Neural progenitor cell (in vitro differentiated cells): ENCODE measurements around the gene MLST8. TPM values are rescaled to one million over a fixed set of nuclear protein-coding genes. Genes with fewer than 3 reads are reported as not detected.
A peak's percentile ranks its signal among the peaks of the same experiment; 100 is the strongest.

Source experiments
- DNase-seq: peaks from one replicate; pipeline ENCODE4 v3.0.0-alpha.2; 2016; ENCODE audit warnings: low spot score
- H2AFZ ChIP-seq: fragments of 200-600 bp; sonication (generic); replicated peaks from 2 replicates; pipeline ENCODE4 v1.6.1; 2016; ENCODE audit warnings: antibody characterized with exemption
- H3F3A ChIP-seq: fragments of 200-600 bp; sonication (generic); 2 replicates; pipeline ENCODE4 v1.6.1; 2016; ENCODE audit warnings: antibody characterized with exemption, low read depth
- H3K27ac ChIP-seq: fragments of 200-600 bp; sonication (generic); 2 replicates; pipeline ENCODE4 v1.5.1; 2016; ENCODE audit warnings: mild to moderate bottlenecking
- H3K27me3 ChIP-seq: fragments of 200-600 bp; sonication (generic); 2 replicates; pipeline ENCODE4 v1.6.1; 2016; ENCODE audit warnings: mild to moderate bottlenecking, moderate library complexity
- H3K36me3 ChIP-seq: fragments of 200-600 bp; sonication (generic); 2 replicates; pipeline ENCODE4 v1.5.1; 2016
- H3K4me1 ChIP-seq: fragments of 200-600 bp; sonication (generic); 2 replicates; pipeline ENCODE4 v1.6.1; 2016; ENCODE audit warnings: mixed run types
- H3K4me2 ChIP-seq: fragments of 200-600 bp; sonication (generic); 2 replicates; pipeline ENCODE4 v1.6.1; 2016
- H3K4me3 ChIP-seq: fragments of 200-600 bp; sonication (generic); 2 replicates; pipeline ENCODE4 v1.5.1; 2016
- H3K79me2 ChIP-seq: fragments of 200-600 bp; sonication (generic); 2 replicates; pipeline ENCODE4 v1.6.1; 2016; ENCODE audit warnings: low read depth
- H3K9ac ChIP-seq: fragments of 200-600 bp; sonication (generic); 2 replicates; pipeline ENCODE4 v1.6.1; 2016
- H3K9me3 ChIP-seq: fragments of 200-600 bp; sonication (generic); 2 replicates; pipeline ENCODE4 v1.5.1; 2016; ENCODE audit warnings: low read depth
- H4K20me1 ChIP-seq: fragments of 200-600 bp; sonication (generic); 2 replicates; pipeline ENCODE4 v1.6.1; 2016; ENCODE audit warnings: low read depth
- H3K27ac Mint-ChIP-seq: 3 replicates; pipeline ENCODE4 v1.8.0; 2021; ENCODE audit warnings: mixed read lengths
- H3K27me3 Mint-ChIP-seq: 2 replicates; pipeline ENCODE4 v1.8.0; 2022; ENCODE audit warnings: low read depth, mild to moderate bottlenecking, inconsistent platforms, moderate library complexity, mixed read lengths; ENCODE audit not compliant: insufficient read depth
- H3K36me3 Mint-ChIP-seq: 3 replicates; pipeline ENCODE4 v1.8.0; 2021; ENCODE audit warnings: mixed read lengths
- H3K4me1 Mint-ChIP-seq: 3 replicates; pipeline ENCODE4 v1.8.0; 2021; ENCODE audit warnings: mixed read lengths
- H3K4me3 Mint-ChIP-seq: 3 replicates; pipeline ENCODE4 v1.8.0; 2021; ENCODE audit warnings: mild to moderate bottlenecking, moderate library complexity, mixed read lengths
- H3K9me3 Mint-ChIP-seq: 3 replicates; pipeline ENCODE4 v1.8.0; 2020; ENCODE audit warnings: mixed read lengths
- EZH2 ChIP-seq: fragments of 200-600 bp; sonication (generic); IDR thresholded peaks from 2 replicates; pipeline ENCODE4 v1.6.1; 2017; ENCODE audit warnings: antibody characterized with exemption, mild to moderate bottlenecking, moderate library complexity
- EZH2phosphoT487 ChIP-seq: fragments of 200-600 bp; sonication (generic); IDR thresholded peaks from 2 replicates; pipeline ENCODE4 v1.6.1; 2017; ENCODE audit warnings: antibody characterized with exemption
- total RNA-seq: library from RNA; depleted of rRNA; stranded (reverse); fragments of >200 nt; gene quantifications from 2 replicates; pipeline ENCODE4 v1.2.3, GENCODE V29; 2015; ENCODE audit warnings: low replicate concordance
- TF ChIP-seq, protein P1 (sequence below): fragments of 200-600 bp; sonication (generic); IDR thresholded peaks from 2 replicates; pipeline ENCODE4 v1.5.1; 2017; ENCODE audit warnings: antibody characterized with exemption, mild to moderate bottlenecking

Gene MLST8
- total RNA-seq, 1 donor from 2014 or later, result 24.9 TPM

DNA sequence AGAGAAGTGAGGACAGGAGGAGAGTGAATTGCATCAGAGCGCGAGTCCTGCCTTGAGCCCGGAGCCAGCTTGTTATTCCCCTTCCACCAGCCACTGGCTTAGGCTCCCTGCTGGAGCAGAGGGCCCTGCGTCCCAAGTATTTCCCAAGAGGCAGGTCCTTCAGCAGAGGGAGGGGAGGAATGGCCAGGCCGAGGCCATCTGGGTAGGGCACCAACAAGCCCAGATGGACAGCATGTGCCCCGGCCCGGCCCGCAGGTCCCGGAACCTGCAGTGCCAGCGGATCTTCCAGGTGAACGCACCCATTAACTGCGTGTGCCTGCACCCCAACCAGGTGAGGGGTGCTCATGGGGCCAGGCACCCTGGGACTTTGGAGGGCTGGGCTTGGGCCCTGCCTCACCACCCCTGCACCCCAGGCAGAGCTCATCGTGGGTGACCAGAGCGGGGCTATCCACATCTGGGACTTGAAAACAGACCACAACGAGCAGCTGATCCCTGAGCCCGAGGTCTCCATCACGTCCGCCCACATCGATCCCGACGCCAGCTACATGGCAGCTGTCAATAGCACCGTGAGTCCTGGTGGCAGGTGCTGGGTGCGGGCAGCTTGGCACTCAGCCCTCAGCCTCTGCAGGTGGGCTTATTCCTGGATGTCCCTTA lies 1.7 kb downstream of the MLST8 start:
- Mint-ChIP-seq H3K9me3 (no peaks in the 10 kb centered on the region), H3K27ac (no peak overlapping the region), H3K4me1 (peaks cover 16% of the 10 kb centered on the region), H3K4me3 (peak overlapping the region; percentile 87), H3K36me3 (peaks cover 8% of the 10 kb centered on the region), H3K27me3 (peaks cover 17% of the 10 kb centered on the region)
- Histone ChIP-seq H3K27ac (no peak overlapping the region), H3K79me2 (peaks cover 17% of the 10 kb centered on the region), H3K9me3 (no peaks in the 10 kb centered on the region), H4K20me1 (peaks cover 16% of the 10 kb centered on the region), H3K4me2 (peak overlapping the region; percentile 94), H3K9ac (no peak overlapping the region), H2AFZ (no peak overlapping the region), H3F3A (peaks cover 23% of the 10 kb centered on the region), H3K4me1 (peaks cover 6% of the 10 kb centered on the region), H3K4me3 (peak overlapping the region; percentile 93), H3K36me3 (no peaks in the 10 kb centered on the region), H3K27me3 (no peaks in the 10 kb centered on the region)
- TF ChIP-seq, protein P1, sequence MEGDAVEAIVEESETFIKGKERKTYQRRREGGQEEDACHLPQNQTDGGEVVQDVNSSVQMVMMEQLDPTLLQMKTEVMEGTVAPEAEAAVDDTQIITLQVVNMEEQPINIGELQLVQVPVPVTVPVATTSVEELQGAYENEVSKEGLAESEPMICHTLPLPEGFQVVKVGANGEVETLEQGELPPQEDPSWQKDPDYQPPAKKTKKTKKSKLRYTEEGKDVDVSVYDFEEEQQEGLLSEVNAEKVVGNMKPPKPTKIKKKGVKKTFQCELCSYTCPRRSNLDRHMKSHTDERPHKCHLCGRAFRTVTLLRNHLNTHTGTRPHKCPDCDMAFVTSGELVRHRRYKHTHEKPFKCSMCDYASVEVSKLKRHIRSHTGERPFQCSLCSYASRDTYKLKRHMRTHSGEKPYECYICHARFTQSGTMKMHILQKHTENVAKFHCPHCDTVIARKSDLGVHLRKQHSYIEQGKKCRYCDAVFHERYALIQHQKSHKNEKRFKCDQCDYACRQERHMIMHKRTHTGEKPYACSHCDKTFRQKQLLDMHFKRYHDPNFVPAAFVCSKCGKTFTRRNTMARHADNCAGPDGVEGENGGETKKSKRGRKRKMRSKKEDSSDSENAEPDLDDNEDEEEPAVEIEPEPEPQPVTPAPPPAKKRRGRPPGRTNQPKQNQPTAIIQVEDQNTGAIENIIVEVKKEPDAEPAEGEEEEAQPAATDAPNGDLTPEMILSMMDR, result no peak
- TF ChIP-seq EZH2 (no peak), EZH2phosphoT487 (no peak)
- DNase-seq, result no peak

DNA sequence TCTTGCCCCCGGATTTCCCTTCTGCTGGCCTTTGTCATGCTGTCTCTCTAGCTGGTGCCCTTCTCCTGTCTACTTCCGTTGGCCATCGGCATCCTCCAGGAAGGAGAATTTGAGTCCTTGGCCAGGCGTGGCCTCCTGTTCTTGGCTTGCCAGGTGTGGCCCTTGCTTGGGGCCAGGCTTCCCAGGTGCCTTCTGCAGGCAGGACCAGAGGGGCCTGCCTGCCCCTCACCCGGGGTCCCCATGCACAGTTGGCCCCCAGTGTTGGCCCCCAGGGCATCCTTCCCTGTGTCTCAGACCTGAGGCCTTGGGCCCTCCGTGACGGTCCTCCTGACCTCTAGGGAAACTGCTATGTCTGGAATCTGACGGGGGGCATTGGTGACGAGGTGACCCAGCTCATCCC lies 2.6 kb downstream of the MLST8 start:
- Mint-ChIP-seq H3K4me1 (peaks cover 22% of the 10 kb centered on the region), H3K36me3 (peaks cover 11% of the 10 kb centered on the region), H3K9me3 (no peaks in the 10 kb centered on the region), H3K27me3 (peaks cover 18% of the 10 kb centered on the region), H3K4me3 (peak overlapping the region; percentile 75), H3K27ac (no peak overlapping the region)
- Histone ChIP-seq H3K27ac (no peak overlapping the region), H4K20me1 (peaks cover 25% of the 10 kb centered on the region), H3K9ac (no peak overlapping the region), H3K79me2 (peaks cover 26% of the 10 kb centered on the region), H3K4me1 (peaks cover 8% of the 10 kb centered on the region), H3K36me3 (no peaks in the 10 kb centered on the region), H2AFZ (no peak overlapping the region), H3F3A (peaks cover 33% of the 10 kb centered on the region), H3K4me3 (no peak overlapping the region), H3K4me2 (no peak overlapping the region), H3K9me3 (no peaks in the 10 kb centered on the region), H3K27me3 (no peaks in the 10 kb centered on the region)
- DNase-seq, result no peak
- TF ChIP-seq, protein P1, result no peak
- TF ChIP-seq EZH2phosphoT487, result no peak

DNA sequence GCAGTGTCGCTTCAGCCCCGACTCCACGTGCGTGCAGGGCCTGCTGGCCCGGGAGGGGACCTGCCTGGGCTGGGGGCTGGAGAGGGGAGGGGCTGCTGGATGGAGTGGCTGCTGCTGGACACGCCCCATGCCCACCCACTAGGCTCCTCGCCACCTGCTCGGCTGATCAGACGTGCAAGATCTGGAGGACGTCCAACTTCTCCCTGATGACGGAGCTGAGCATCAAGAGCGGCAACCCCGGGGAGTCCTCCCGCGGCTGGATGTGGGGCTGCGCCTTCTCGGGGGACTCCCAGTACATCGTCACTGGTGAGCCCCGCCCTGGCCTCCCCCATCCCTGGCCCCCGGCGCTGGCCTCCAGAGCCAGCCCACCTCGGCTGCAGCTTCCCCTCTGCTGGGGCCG lies 3.1 kb downstream of the MLST8 start:
- Histone ChIP-seq H3K4me2 (no peak overlapping the region), H3K36me3 (no peaks in the 10 kb centered on the region), H3K9me3 (no peaks in the 10 kb centered on the region), H3K4me1 (peaks cover 12% of the 10 kb centered on the region), H3F3A (peaks cover 36% of the 10 kb centered on the region), H3K27me3 (no peaks in the 10 kb centered on the region), H2AFZ (no peak overlapping the region), H3K79me2 (peaks cover 30% of the 10 kb centered on the region), H3K27ac (no peak overlapping the region), H3K4me3 (no peak overlapping the region), H3K9ac (no peak overlapping the region), H4K20me1 (peaks cover 29% of the 10 kb centered on the region)
- peaks cover 12% of the 10 kb centered on the region for H3K36me3 Mint-ChIP-seq
- peaks cover 27% of the 10 kb centered on the region for H3K4me1 Mint-ChIP-seq
- no peak overlapping the region for H3K27ac Mint-ChIP-seq
- no peak for DNase-seq
- no peaks in the 10 kb centered on the region for H3K9me3 Mint-ChIP-seq
- no peak overlapping the region for H3K4me3 Mint-ChIP-seq
- TF ChIP-seq EZH2 (no peak), EZH2phosphoT487 (no peak)
- TF ChIP-seq, protein P1, result no peak
- peaks cover 18% of the 10 kb centered on the region for H3K27me3 Mint-ChIP-seq
